IMR-90 (cell line): ENCODE measurements around the gene NLGN3. TPM values are rescaled to one million over a fixed set of nuclear protein-coding genes. Genes with fewer than 3 reads are reported as not detected.

ENCODE experiments used
- ATAC-seq: fragments of 200-7000 bp; cut with Tn5 transposase; 2 replicates; pipeline ENCODE4 v1.9.1; 2020; ENCODE audit warnings: low read depth, mild to moderate bottlenecking, moderate library complexity
- BruUV-seq: library from RNA; stranded (reverse); fragments of 400-500 nt; replicated peaks from 2 replicates; lab custom pipeline; 2021; lab: Mats Ljungman, UMichigan
- CTCF ChIA-PET: fragments of 300-600 bp; formaldehyde crosslinking; extraction: SDS; loops from one replicate; lab custom pipeline; 2021; ENCODE audit warnings: antibody characterized with exemption; lab: Yijun Ruan, JAX
- POLR2A ChIA-PET: fragments of 300-600 bp; sonication (Branson Sonifier 250); formaldehyde crosslinking; loops from one replicate; lab custom pipeline; 2022; ENCODE audit warnings: antibody characterized with exemption; ENCODE audit not compliant: unreplicated experiment; lab: Charles Lee
- DNase-seq: peaks from one replicate; pipeline ENCODE4 v3.0.0; 2013
- H2AFZ ChIP-seq: replicated peaks from 2 replicates; pipeline ENCODE3; 2013; ENCODE audit warnings: low read length, mild to moderate bottlenecking; ENCODE audit not compliant: poor library complexity
- H2AK5ac ChIP-seq: 2 replicates; pipeline ENCODE4 v1.6.1; 2013; ENCODE audit warnings: low read depth, low read length, inconsistent platforms
- H2AK9ac ChIP-seq: replicated peaks from 2 replicates; pipeline ENCODE3; 2013; ENCODE audit warnings: mild to moderate bottlenecking, low read depth, low read length, moderate library complexity; ENCODE audit not compliant: poor library complexity
- H2BK120ac ChIP-seq: 2 replicates; pipeline ENCODE4 v1.6.1; 2013; ENCODE audit warnings: low read depth, low read length, inconsistent platforms
- H2BK15ac ChIP-seq: 3 replicates; pipeline ENCODE4 v1.6.1; 2013; ENCODE audit warnings: low read depth, low read length, inconsistent platforms
- H2BK20ac ChIP-seq: 2 replicates; pipeline ENCODE4 v1.6.1; 2013; ENCODE audit warnings: low read depth, mild to moderate bottlenecking, inconsistent platforms, low read length, moderate library complexity
- H2BK5ac ChIP-seq: 2 replicates; pipeline ENCODE4 v1.6.1; 2013; ENCODE audit warnings: mild to moderate bottlenecking, low read depth, low read length, inconsistent platforms; ENCODE audit not compliant: poor library complexity, severe bottlenecking
- H3K14ac ChIP-seq: replicated peaks from 2 replicates; pipeline ENCODE4 v1.6.1; 2013; ENCODE audit warnings: low read depth, low read length, inconsistent platforms
- H3K18ac ChIP-seq: 2 replicates; pipeline ENCODE4 v1.6.1; 2013; ENCODE audit warnings: low read depth, low read length, control low read depth
- H3K23ac ChIP-seq: 2 replicates; pipeline ENCODE4 v1.6.1; 2013; ENCODE audit warnings: low read depth, low read length, inconsistent platforms
- H3K27ac ChIP-seq: 2 replicates; pipeline ENCODE4 v1.5.1; 2013; ENCODE audit warnings: mild to moderate bottlenecking, control low read depth, low read length; ENCODE audit not compliant: insufficient read depth
- H3K27me3 ChIP-seq: 2 replicates; pipeline ENCODE4 v1.6.1; 2013; ENCODE audit warnings: low read length; ENCODE audit not compliant: control insufficient read depth, insufficient read depth
- H3K36me3 ChIP-seq: 2 replicates; pipeline ENCODE4 v1.6.1; 2013; ENCODE audit warnings: low read length, mixed read lengths; ENCODE audit not compliant: control insufficient read depth, insufficient read depth
- H3K4ac ChIP-seq: 2 replicates; pipeline ENCODE4 v1.6.1; 2013; ENCODE audit warnings: low read depth, low read length, inconsistent platforms
- H3K4me1 ChIP-seq: 2 replicates; pipeline ENCODE4 v1.6.1; 2013; ENCODE audit warnings: low read length, mixed read lengths; ENCODE audit not compliant: control insufficient read depth, insufficient read depth
- H3K4me2 ChIP-seq: 2 replicates; pipeline ENCODE4 v1.6.1; 2013; ENCODE audit warnings: low read depth, mild to moderate bottlenecking, control low read depth, low read length, moderate library complexity
- H3K4me3 ChIP-seq: 2 replicates; pipeline ENCODE4 v1.5.1; 2013; ENCODE audit warnings: low read depth, mild to moderate bottlenecking, control low read depth, low read length, moderate library complexity; ENCODE audit not compliant: insufficient read depth
- H3K56ac ChIP-seq: 2 replicates; pipeline ENCODE4 v1.6.1; 2013; ENCODE audit warnings: low read length, inconsistent platforms; ENCODE audit not compliant: insufficient read depth; ENCODE audit errors: extremely low read depth
- H3K79me1 ChIP-seq, 2 experiments: 2 replicates each; pipeline ENCODE4 v1.6.1; 2013; ENCODE audit warnings: low read length in 2 of 2, inconsistent platforms in 1 of 2, low read depth in 1 of 2
- H3K9ac ChIP-seq: 2 replicates; pipeline ENCODE4 v1.6.1; 2013; ENCODE audit warnings: low read depth, low read length, control low read depth
- H3K9me1 ChIP-seq: 2 replicates; pipeline ENCODE4 v1.6.1; 2013; ENCODE audit warnings: low read length, inconsistent platforms; ENCODE audit not compliant: insufficient read depth
- H3K9me3 ChIP-seq: 2 replicates; pipeline ENCODE4 v1.6.1; 2013; ENCODE audit warnings: low read length; ENCODE audit not compliant: control insufficient read depth, insufficient read depth
- H4K20me1 ChIP-seq: 2 replicates; pipeline ENCODE4 v1.6.1; 2013; ENCODE audit warnings: low read length, inconsistent platforms; ENCODE audit not compliant: insufficient read depth
- H4K5ac ChIP-seq: 2 replicates; pipeline ENCODE4 v1.6.1; 2013; ENCODE audit warnings: mild to moderate bottlenecking, low read depth, low read length, control low read depth
- H4K8ac ChIP-seq, 2 experiments: 2 replicates each; pipeline ENCODE4 v1.6.1; 2013; ENCODE audit warnings: low read depth in 2 of 2, low read length in 2 of 2, control low read depth in 1 of 2, inconsistent platforms in 1 of 2
- H4K91ac ChIP-seq: 2 replicates; pipeline ENCODE4 v1.6.1; 2013; ENCODE audit warnings: low read depth, low read length, inconsistent platforms; ENCODE audit not compliant: insufficient read depth
- BHLHE40 ChIP-seq: fragments of 150-350 bp; IDR thresholded peaks from 2 replicates; pipeline ENCODE4 v1.6.1; 2016; ENCODE audit warnings: mild to moderate bottlenecking, low read depth, low read length
- CEBPB ChIP-seq: IDR thresholded peaks from 2 replicates; pipeline ENCODE4 v1.6.1; 2012; ENCODE audit warnings: low read depth, low read length, improper control_type of control experiment
- CHD1 ChIP-seq: IDR thresholded peaks from 2 replicates; pipeline ENCODE4 v1.6.1; 2012; ENCODE audit warnings: low read depth, low read length, improper control_type of control experiment
- MAFK ChIP-seq: IDR thresholded peaks from 2 replicates; pipeline ENCODE4 v1.6.1; 2012; ENCODE audit warnings: low read depth, low read length, improper control_type of control experiment
- MAZ ChIP-seq: IDR thresholded peaks from 2 replicates; pipeline ENCODE4 v1.6.1; 2012; ENCODE audit warnings: low read depth, mild to moderate bottlenecking, low read length, improper control_type of control experiment, moderate library complexity, borderline replicate concordance
- NFE2L2 ChIP-seq: fragments of 150-350 bp; IDR thresholded peaks from 2 replicates; pipeline ENCODE4 v1.6.1; 2016; ENCODE audit warnings: low read depth, mild to moderate bottlenecking, low read length
- POLR2A ChIP-seq: IDR thresholded peaks from 2 replicates; pipeline ENCODE4 v1.6.1; 2012; ENCODE audit warnings: mild to moderate bottlenecking, low read depth, low read length
- RAD21 ChIP-seq: IDR thresholded peaks from 2 replicates; pipeline ENCODE4 v1.6.1; 2012; ENCODE audit warnings: low read length, improper control_type of control experiment
- RCOR1 ChIP-seq: IDR thresholded peaks from 2 replicates; pipeline ENCODE4 v1.6.1; 2012; ENCODE audit warnings: mild to moderate bottlenecking, low read length, improper control_type of control experiment; ENCODE audit not compliant: insufficient replicate concordance
- WGBS, 2 experiments: methylation state at CpG; one replicate each; pipeline versions ENCODE4 v1.1.5 to v1.1.7; 2013; ENCODE audit warnings: missing lambda C conversion rate in 2 of 2; ENCODE audit not compliant: insufficient read length in 1 of 2; ENCODE audit errors: extremely low coverage in 2 of 2; 5-methylcytosine and 5-hydroxymethylcytosine counted together
- dilution Hi-C: fragments of 300-500 bp; cut with HindIII; formaldehyde crosslinking; loops from one replicate; pipeline ENCODE4 v1.14.3; 2018; ENCODE audit warnings: low sequenced_read_pairs; ENCODE audit not compliant: unreplicated experiment
- in situ Hi-C: fragments of 300-500 bp; cut with MboI; formaldehyde crosslinking; loops from 3 replicates; pipeline ENCODE4 v1.14.3; 2019; ENCODE audit warnings: low sequenced_read_pairs, inconsistent platforms, mixed read lengths
- intact Hi-C: fragments of 100-400 bp; cut with micrococcal nuclease; formaldehyde crosslinking; loops from 2 replicates; pipeline ENCODE4 v1.10.0; 2022
- polyA plus RNA-seq, 3 experiments: library from polyadenylated mRNA; depleted of rRNA; stranded (reverse); fragments of >200 nt; gene quantifications; 2 replicates each; pipeline ENCODE4 v1.2.3, GENCODE V29; 2012; ENCODE audit warnings: low replicate concordance in 1 of 3
- total RNA-seq: library from RNA; depleted of rRNA; stranded (reverse); fragments of >200 nt; gene quantifications from 2 replicates; pipeline ENCODE4 v1.2.3, GENCODE V29; 2012
- TF ChIP-seq, protein P1 (sequence below): fragments of 150-350 bp; IDR thresholded peaks from 2 replicates; pipeline ENCODE4 v1.6.1; 2016; ENCODE audit warnings: low read depth, mild to moderate bottlenecking, low read length, moderate library complexity, borderline replicate concordance

NLGN3 gene
- total and polyA plus RNA-seq, 2 of the 4 experiments (the other 2 are of a cell fraction) = 0.18 to 0.39 TPM

DNA sequence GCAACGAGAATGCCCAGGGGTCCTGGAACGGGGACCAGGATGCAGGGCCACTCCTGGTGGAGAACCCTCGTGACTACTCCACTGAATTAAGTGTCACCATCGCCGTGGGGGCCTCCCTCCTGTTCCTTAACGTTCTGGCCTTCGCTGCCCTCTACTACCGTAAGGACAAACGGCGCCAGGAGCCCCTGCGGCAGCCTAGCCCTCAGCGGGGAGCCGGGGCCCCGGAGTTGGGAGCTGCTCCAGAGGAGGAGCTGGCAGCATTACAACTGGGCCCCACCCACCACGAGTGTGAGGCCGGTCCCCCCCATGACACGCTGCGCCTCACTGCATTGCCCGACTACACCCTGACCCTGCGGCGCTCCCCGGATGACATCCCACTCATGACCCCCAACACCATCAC, 24.9 kb downstream of the NLGN3 start:
- TF ChIP-seq RAD21 (no peak), POLR2A (no peak), MAFK (no peak), CEBPB (no peak), NFE2L2 (no peak), RCOR1 (no peak), MAZ (no peak), BHLHE40 (no peak), CHD1 (no peak)
- TF ChIP-seq, protein P1, sequence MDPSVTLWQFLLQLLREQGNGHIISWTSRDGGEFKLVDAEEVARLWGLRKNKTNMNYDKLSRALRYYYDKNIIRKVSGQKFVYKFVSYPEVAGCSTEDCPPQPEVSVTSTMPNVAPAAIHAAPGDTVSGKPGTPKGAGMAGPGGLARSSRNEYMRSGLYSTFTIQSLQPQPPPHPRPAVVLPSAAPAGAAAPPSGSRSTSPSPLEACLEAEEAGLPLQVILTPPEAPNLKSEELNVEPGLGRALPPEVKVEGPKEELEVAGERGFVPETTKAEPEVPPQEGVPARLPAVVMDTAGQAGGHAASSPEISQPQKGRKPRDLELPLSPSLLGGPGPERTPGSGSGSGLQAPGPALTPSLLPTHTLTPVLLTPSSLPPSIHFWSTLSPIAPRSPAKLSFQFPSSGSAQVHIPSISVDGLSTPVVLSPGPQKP = no peak
- Histone ChIP-seq H2AFZ (no peak overlapping the region), H3K14ac (no peak overlapping the region), H3K4me2 (no peak overlapping the region), H2BK120ac (no peak overlapping the region), H3K36me3 (no peaks in the 10 kb centered on the region), H3K9ac (no peak overlapping the region), H2BK5ac (no peak overlapping the region), H3K79me1 (no peaks in the 10 kb centered on the region), H4K91ac (no peak overlapping the region), H3K56ac (no peak overlapping the region), H3K27ac (no peak overlapping the region), H4K8ac (no peak overlapping the region), H4K20me1 (no peaks in the 10 kb centered on the region), H3K4me1 (no peaks in the 10 kb centered on the region), H3K23ac (no peak overlapping the region), H4K5ac (no peak overlapping the region), H3K9me1 (no peaks in the 10 kb centered on the region), H2BK20ac (no peak overlapping the region), H2BK15ac (no peak overlapping the region), H3K9me3 (no peaks in the 10 kb centered on the region), H2AK5ac (no peak overlapping the region), H3K4ac (no peak overlapping the region), H3K18ac (no peak overlapping the region), H3K4me3 (no peak overlapping the region), H2AK9ac (no peak overlapping the region), H3K27me3 (peaks cover 12% of the 10 kb centered on the region)
- intact Hi-C loops (no loop called here), dilution Hi-C loops (no loop called here), in situ Hi-C loops (no loop called here)
- BruUV-seq = no TSS peak
- CTCF ChIA-PET = no interaction called here
- DNase-seq = no peak
- WGBS, 2 experiments = 78% methylated on average over 6 of the region's 22 CpGs; no CpG with 5 or more reads in 1 of the 2 experiments
- POLR2A ChIA-PET = no interaction called here
- no peak for ATAC-seq
